SK-N-SH (cell line): Measurements from ENCODE around the gene ZNF692.

Experiments
- CTCF ChIP-seq: fragments of 200-600 bp; sonication (generic); IDR thresholded peaks from 2 replicates; pipeline ENCODE4 v1.6.1; 2017; ENCODE audit warnings: antibody characterized with exemption, mild to moderate bottlenecking, moderate library complexity
- EP300 ChIP-seq, 2 experiments: IDR thresholded peaks; 2 replicates each; pipeline versions ENCODE4 v1.4.0 to v1.6.1; 2012; ENCODE audit warnings: borderline replicate concordance in 1 of 2, low read depth in 1 of 2, low read length in 1 of 2
- FOXJ3 ChIP-seq: sonication (generic); formaldehyde crosslinking; IDR thresholded peaks from 2 replicates; pipeline ENCODE4 v1.5.1; 2020; ENCODE audit warnings: mild to moderate bottlenecking, missing genetic modification reagents
- GABPA ChIP-seq: IDR thresholded peaks from 2 replicates; pipeline ENCODE4 v1.4.0; 2012; ENCODE audit warnings: low read depth, mild to moderate bottlenecking
- JUND ChIP-seq: IDR thresholded peaks from 2 replicates; pipeline ENCODE4 v1.4.0; 2012
- RAD21 ChIP-seq: IDR thresholded peaks from 2 replicates; pipeline ENCODE4 v1.6.1; 2012; ENCODE audit warnings: mild to moderate bottlenecking, low read length
- RXRA ChIP-seq: IDR thresholded peaks from 2 replicates; pipeline ENCODE4 v1.4.0; 2012; ENCODE audit warnings: low read depth, mild to moderate bottlenecking, borderline replicate concordance
- ZBTB33 ChIP-seq: IDR thresholded peaks from 2 replicates; pipeline ENCODE4 v1.4.0; 2012; ENCODE audit warnings: low read depth, borderline replicate concordance
- TF ChIP-seq, protein P1 (sequence below): IDR thresholded peaks from 2 replicates; pipeline ENCODE4 v1.6.1; 2012; ENCODE audit warnings: mild to moderate bottlenecking, low read depth, low read length, moderate library complexity

GRCh38 chr1:248890549-248891498 is 31.9 kb upstream of the ZNF692 start:
- TF ChIP-seq CTCF (no peak), EP300 (IDR thresholded peaks at IDR 0.05; ENCODE audit: borderline replicate concordance in 1 of 2, low read depth in 1 of 2, low read length in 1 of 2) (no peak), RXRA (no peak), GABPA (no peak), RAD21 (no peak), FOXJ3 (CRISPR knock-in tag) (no peak), JUND (no peak), ZBTB33 (no peak)
- TF ChIP-seq, protein P1, sequence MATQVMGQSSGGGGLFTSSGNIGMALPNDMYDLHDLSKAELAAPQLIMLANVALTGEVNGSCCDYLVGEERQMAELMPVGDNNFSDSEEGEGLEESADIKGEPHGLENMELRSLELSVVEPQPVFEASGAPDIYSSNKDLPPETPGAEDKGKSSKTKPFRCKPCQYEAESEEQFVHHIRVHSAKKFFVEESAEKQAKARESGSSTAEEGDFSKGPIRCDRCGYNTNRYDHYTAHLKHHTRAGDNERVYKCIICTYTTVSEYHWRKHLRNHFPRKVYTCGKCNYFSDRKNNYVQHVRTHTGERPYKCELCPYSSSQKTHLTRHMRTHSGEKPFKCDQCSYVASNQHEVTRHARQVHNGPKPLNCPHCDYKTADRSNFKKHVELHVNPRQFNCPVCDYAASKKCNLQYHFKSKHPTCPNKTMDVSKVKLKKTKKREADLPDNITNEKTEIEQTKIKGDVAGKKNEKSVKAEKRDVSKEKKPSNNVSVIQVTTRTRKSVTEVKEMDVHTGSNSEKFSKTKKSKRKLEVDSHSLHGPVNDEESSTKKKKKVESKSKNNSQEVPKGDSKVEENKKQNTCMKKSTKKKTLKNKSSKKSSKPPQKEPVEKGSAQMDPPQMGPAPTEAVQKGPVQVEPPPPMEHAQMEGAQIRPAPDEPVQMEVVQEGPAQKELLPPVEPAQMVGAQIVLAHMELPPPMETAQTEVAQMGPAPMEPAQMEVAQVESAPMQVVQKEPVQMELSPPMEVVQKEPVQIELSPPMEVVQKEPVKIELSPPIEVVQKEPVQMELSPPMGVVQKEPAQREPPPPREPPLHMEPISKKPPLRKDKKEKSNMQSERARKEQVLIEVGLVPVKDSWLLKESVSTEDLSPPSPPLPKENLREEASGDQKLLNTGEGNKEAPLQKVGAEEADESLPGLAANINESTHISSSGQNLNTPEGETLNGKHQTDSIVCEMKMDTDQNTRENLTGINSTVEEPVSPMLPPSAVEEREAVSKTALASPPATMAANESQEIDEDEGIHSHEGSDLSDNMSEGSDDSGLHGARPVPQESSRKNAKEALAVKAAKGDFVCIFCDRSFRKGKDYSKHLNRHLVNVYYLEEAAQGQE, result no peak
